Measurements from ENCODE around the gene CWC15. TPM values are rescaled to one million over a fixed set of nuclear protein-coding genes. Genes with fewer than 3 reads are reported as not detected.
"Not testable (repeated sequence)": the region's sequence is repeated elsewhere in the genome, so short reads cannot be mapped to it uniquely, and the experiment has no call there.

Gene CWC15
- 10 to 100 TPM; 33.6 to 43.8 TPM for total RNA-seq

DNA sequence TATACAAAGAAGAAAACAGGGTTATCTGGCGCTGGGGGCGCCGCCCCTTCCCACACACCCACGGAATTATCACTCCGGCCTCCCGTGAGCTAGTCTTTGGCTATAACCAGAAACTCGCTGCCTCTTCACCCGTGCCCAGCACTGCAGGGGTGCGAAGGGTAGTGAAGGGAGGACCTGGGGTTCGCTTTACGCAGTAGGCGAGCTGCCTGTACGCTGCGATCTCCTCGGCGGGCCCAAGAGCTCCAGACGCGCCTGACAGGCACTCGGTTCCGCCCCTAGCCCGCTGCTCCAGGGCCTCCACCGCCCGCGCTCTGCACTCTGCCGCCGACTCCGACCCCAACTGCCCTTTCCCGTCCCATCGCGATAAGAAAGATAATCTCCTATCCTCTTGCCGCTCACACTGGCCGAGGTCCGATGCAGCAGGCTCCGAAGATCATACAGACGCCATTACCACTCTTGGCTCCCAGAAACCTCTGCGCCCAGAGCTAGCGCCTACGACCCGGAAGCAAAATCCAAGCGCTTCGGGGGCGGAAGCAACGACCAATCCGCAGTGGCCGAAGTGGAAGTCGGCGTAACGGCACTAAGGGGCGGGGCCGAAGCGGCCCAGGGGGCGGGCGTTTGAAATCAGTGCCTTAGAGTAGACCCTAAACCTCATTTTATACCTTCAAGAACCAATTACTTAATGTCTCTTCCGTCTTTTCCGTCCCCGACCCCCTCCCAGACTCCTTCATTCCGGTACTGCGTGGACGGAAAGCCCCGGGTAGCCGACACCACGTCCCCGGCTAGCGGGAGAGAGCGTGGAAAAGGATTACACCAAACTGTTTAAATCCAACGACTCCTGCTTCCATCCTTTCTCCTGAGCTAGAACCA is at the start of gene CWC15, which contains the start of gene KDM4D:
TSS of gene CWC15 (minus strand) at position 458 of the 870 bp plus-strand sequence. CDS start 1,371 bp downstream, outside the sequence.
TSS of gene KDM4D (plus strand) at position 611 of the 870 bp plus-strand sequence. CDS start 23,664 bp downstream, outside the sequence.
- DNase-seq (ENCODE audit: low spot score), result peak; percentile 94
- Histone ChIP-seq H3K4me3 (peak within 1 kb of the TSS; percentile 69 to 85), H3K36me3 (no peaks in the 10 kb centered on the region), H3K27ac (peak within 1 kb of the TSS; percentile 73 to 78), H3K9me3 (no peaks in the 10 kb centered on the region), H3K4me1 (replicated peaks) (no peaks in the 10 kb centered on the region), H3K27me3 (replicated peaks; ENCODE audit: insufficient read depth) (no peaks in the 10 kb centered on the region)
- TF ChIP-seq POLR2AphosphoS5 (IDR thresholded peaks at IDR 0.05), result peak; percentile 99
- peak in 1 of 4 experiments; percentile 15 for TF ChIP-seq CTCF (IDR thresholded peaks at IDR 0.05)
- TF ChIP-seq POLR2A (IDR thresholded peaks at IDR 0.05), result peak; percentile 38
- WGBS, result under 1% methylated on average over 65 of the region's 66 CpGs
- intact Hi-C loops (cut with DNase I), result loop anchor here (2.0 to 10.0 kb wide), 4 partner anchors 94 to 791 kb away; partner anchors contain the start of genes AMOTL1 and SRSF8

DNA sequence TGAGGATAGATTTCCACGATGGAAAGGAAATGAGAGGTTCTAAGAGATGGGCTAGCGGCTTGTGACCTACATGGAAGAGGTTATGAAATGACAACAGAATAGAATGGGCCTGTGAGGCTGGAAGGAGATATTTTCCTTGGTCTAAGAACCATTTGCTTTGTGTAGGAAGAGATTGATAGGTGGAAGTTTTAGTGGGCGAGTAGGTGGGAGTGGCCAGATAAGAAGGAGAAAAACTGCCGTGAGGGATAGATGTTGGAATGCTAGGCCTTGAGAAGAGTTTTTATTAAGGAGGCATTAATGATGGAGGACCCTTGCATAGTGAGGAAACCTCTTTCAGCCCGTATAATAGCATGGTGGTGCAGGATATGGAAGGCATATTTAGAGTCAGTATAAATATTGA is 48.1 kb upstream of the CWC15 start:
- H3K4me1 ChIP-seq (replicated peaks); DNase-seq (ENCODE audit: low spot score); H3K9me3 ChIP-seq; H3K4me3 ChIP-seq; intact Hi-C loops (cut with DNase I); H3K27me3 ChIP-seq (replicated peaks; ENCODE audit: insufficient read depth); H3K36me3 ChIP-seq; H3K27ac ChIP-seq: not testable (repeated sequence)
- WGBS, result 95% methylated on average over 5 of the region's 5 CpGs

DNA sequence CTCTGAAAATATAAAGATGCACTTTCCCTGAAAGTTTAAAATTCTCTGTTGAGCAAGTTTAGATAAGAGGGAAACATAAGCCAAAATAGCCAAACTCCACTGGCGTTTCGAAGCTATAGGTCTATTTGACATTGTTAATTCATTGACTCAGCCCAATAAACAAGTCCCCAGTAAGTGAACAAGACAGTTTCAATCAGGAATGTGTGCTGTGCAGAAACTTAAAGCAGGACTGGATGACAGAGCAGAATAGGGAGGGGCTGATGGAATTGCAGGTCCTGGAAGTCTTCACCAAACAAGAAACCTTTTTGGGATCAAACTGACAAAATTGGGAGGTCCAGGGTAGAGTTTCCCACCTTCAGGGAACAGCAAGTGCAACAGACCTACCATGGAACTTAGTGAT is 42.8 kb upstream of the CWC15 start:
- 34% methylated on average over 2 of the region's 2 CpGs for WGBS
- Histone ChIP-seq H3K9me3 (no peaks in the 10 kb centered on the region), H3K4me3 (no peak overlapping the region), H3K4me1 (replicated peaks) (no peaks in the 10 kb centered on the region), H3K27ac (no peak overlapping the region), H3K36me3 (no peaks in the 10 kb centered on the region), H3K27me3 (replicated peaks; ENCODE audit: insufficient read depth) (no peaks in the 10 kb centered on the region)
- DNase-seq (ENCODE audit: low spot score), result no peak
- TF ChIP-seq POLR2AphosphoS5 (IDR thresholded peaks at IDR 0.05) (no peak), CTCF (IDR thresholded peaks at IDR 0.05) (no peak), POLR2A (IDR thresholded peaks at IDR 0.05) (no peak)
- intact Hi-C loops (cut with DNase I), result no loop called here

GRCh38 chr11:95014184-95014821 is 40.9 kb upstream of the CWC15 start:
- no peaks in the 10 kb centered on the region for H3K4me1 ChIP-seq (replicated peaks)
- TF ChIP-seq POLR2A (IDR thresholded peaks at IDR 0.05) (no peak), CTCF (IDR thresholded peaks at IDR 0.05) (no peak), POLR2AphosphoS5 (IDR thresholded peaks at IDR 0.05) (no peak)
- H3K4me3 ChIP-seq, result no peak overlapping the region
- H3K27me3 ChIP-seq (replicated peaks; ENCODE audit: insufficient read depth), result no peaks in the 10 kb centered on the region
- H3K36me3 ChIP-seq, result no peaks in the 10 kb centered on the region
- H3K27ac ChIP-seq, result no peak overlapping the region
- no peaks in the 10 kb centered on the region for H3K9me3 ChIP-seq
- no peak for DNase-seq (ENCODE audit: low spot score)
- 89% methylated on average over 12 of the region's 12 CpGs for WGBS
- intact Hi-C loops (cut with DNase I), result no loop called here

GRCh38 chr11:95011376-95011775 is 38.0 kb upstream of the CWC15 start:
- H3K27ac ChIP-seq, result no peak overlapping the region
- intact Hi-C loops (cut with DNase I), result no loop called here
- no peaks in the 10 kb centered on the region for H3K27me3 ChIP-seq (replicated peaks; ENCODE audit: insufficient read depth)
- no peaks in the 10 kb centered on the region for H3K9me3 ChIP-seq
- DNase-seq (ENCODE audit: low spot score), result no peak
- no peaks in the 10 kb centered on the region for H3K36me3 ChIP-seq
- H3K4me3 ChIP-seq, result no peak overlapping the region
- H3K4me1 ChIP-seq (replicated peaks), result no peaks in the 10 kb centered on the region
- TF ChIP-seq CTCF (IDR thresholded peaks at IDR 0.05) (no peak), POLR2A (IDR thresholded peaks at IDR 0.05) (no peak), POLR2AphosphoS5 (IDR thresholded peaks at IDR 0.05) (no peak)
